H4 (cell line): ENCODE data around the gene MRPS24. TPM values are rescaled to one million over a fixed set of nuclear protein-coding genes. Genes with fewer than 3 reads are reported as not detected.
A peak's percentile ranks its signal among the peaks of the same experiment; 100 is the strongest.
"Not testable (repeated sequence)": the region's sequence is repeated elsewhere in the genome, so short reads cannot be mapped to it uniquely, and the experiment has no call there.

ENCODE experiments used
- DNase-seq: peaks from one replicate; pipeline ENCODE4 v3.0.0-alpha.2; 2015; ENCODE audit warnings: low spot score
- total RNA-seq: library from RNA; depleted of rRNA; stranded (reverse); fragments of >200 nt; shearing (Covaris generic); gene quantifications from 2 replicates; pipeline ENCODE4 v1.2.3, GENCODE V29; 2014; rRNA removed

The MRPS24 gene
- 308 and 368 TPM in 2 replicates for total RNA-seq

DNA sequence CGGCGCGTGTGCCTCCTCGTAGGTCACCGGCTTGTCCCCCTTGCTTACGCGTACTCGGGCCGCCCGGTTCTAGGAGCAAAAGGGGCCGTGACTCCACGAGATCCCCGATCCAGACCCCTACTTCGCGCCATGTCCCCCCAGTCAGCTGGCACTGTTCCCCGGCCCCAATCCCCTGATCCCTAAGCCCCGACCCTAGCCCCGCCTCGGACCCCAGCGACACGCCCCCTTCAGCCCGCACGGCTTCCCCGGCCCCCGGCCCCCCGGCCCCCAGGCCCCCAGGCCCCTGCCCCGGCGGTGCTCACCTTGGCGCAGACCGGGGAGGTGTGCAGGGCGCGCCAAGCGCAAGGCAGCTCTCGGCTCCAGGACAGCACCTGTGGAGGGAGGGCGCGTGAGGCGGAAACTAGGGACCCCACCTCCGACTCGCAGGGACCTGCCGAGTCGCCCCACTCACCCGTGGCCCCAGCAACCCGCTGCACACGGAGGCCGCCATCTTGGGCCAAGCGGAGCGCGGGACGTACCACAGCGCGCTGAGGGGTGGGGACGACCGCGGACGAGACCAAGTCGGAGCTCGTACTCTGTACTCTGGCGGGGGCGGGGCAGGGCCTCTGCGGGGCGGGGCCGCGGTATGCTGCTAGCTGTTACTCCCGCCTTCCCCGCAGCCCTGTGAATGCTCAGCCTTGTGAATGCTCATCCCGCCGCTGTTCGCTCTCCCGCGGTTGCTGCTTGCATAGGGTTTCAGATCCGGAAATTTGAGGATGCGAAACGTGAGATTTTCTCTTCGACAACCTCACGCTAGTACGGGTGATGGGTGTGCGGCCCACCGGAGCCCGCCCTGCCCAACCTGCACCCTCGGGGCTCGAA is at the start of gene MRPS24:
Gene MRPS24, minus strand, starts transcription at position 512 of the 861 bp plus-strand sequence. Its CDS starts 22 bp downstream, at position 490.
- peak; percentile 97 for DNase-seq

DNA sequence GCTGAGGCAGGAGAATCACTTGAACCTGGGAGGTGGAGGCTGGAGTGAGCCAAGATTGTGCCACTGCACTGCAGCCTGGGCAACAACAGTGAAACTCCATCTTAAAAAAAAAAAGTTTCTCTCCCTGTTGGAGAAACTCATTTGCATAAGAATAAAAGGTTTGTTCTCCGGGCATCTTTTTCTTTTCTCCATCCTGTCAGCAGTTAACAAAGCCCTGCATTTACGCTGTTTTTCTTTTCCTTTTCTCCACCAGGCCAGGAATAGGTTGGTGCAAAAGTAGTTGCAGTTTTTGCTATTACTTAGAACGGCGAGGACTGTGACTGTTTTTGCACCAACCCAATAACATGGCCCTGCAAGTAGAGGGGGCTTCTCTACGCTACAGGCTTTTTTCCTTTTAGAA is 46.6 kb upstream of the MRPS24 start:
- DNase-seq, result no peak

DNA sequence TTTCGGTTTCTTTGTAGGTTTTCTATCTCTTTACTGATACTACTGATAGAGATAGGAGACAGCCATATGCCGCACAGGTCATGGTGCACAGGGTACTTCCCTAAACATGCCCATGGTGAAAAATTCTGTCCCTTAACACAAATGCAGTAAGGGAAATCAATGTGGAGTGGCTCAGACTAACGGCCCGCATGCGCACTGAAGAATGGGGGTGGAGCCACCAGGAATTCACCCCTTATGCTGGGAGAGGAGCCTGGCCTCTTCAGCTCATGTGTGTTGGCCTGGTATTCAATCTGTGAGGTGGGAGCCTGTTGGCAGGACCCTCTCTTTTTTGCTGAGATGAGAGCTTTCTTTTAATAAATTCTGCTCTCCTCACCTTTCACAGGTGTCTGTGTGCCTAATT is 45.5 kb upstream of the MRPS24 start:
- DNase-seq, result no peak

DNA sequence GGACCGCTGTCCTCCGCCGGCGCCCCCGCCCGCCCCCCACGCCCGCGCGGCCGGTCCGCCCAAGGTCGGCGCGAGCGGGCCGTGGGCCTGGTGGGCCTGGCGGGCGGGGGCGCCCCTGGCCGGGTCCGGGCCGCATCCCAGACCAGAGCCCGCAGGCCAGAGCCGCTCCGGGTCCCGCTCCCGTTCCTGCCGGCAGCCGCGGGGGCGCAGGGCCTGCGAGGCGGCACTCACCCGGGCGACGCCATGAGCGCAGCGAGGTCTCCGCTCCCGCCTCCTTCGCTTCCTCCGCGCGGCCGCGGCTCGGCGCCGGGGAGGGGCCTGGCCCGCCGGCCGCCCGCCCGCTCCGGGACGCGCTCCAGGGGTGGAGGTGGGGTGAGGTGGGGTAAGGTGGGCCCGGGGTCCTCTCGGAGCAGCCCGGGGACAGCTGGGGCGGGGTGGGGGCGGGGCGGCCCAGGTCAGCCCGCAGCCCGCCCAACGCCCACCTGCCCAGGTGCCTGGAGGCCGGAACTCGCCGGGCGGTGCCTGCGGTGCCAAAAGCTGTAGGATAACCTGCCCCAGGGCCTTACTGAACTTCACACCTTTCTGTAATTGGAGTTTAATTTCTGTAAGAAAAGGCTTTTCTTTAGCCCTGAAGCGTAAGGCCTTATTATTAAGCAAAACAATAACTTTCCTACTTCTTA is 37.2 kb upstream of the MRPS24 start, which contains the start of gene URGCP:
Gene URGCP, minus strand, starts transcription at position 266 of the 680 bp plus-strand sequence. Its CDS starts 21 bp downstream, at position 245.
- DNase-seq, result no peak

DNA sequence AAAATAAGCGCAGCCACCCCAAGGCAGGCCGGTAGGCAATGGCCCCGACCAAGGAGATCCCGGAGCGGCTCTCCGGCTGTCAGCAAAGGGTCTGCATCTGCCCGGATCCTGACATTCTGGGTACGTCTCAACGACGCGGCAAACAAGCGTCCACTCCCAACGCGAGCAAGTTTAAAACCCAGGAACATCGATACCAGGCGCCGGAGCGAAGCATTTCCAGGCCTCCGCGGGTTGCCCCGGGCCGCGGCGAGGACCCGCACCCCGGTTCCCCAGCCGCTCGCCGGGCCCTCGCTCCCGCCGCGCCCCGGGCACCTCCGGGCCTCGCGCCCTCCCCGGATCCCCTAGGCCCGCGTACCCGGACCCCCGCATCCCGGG is 36.6 kb upstream of the MRPS24 start:
- no peak for DNase-seq

DNA sequence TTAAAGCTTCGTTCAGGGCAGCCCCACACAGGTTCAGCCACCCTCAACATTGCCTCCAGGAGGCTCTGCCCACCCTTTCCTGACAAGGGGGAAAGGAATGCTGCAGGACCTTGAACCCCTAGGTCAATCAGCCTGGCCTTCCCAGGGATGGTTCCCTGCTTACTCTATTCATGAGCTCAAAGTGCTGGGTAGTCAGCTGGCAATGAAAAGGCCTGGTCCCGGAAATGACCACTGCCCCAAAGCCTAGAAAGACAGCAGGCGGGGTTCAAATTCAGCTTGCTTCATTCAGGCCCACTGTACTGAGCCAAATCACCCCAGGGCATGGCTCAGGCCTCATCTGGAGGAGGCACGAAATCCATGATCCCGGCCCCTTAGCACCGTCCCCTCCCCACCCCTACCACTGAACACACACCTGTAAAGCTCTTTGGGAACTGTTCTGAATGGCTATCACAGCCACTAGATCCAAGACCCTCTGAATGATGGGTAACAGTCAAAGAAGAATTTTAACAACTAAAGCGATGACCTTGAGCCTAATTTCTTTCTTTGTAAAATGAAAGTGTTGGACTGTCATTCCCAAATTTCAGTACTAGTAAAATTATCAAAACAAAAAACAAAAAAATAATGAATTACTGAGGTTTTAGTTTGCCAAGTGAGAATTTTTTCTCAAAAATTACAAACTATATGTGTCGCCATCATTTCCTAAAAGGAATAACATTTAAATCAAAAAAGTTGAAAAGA is 36.1 kb upstream of the MRPS24 start:
- no peak for DNase-seq

DNA sequence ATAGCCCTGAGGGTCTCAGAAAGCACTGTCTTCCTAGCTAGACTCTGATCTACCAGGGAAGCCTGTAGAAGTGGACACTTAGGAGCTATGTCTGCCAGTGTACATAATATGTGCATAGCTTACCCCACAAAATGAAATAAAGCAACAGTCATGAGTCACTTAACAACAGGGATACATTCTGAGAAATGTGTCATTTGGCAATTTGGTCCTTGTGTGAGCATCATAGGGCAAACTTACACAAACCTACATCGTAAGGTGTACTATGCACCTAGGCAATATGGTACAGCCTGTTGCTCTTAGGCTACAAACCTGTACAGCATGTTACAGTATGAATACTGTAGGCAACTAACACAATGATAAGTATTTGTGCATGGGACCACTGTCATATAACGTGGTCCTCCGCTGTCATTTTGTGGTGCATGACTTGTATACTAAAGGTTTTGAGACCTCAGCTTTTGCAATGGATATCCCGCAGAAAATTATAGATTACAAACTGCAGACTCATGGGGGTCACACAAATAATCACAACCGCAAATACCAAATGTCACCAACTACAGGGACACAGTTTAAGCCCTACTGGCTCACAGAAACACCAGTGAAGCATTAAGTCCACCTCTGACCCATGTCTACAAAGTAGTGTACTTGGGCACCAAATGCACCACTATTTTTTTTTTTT is 35.4 kb upstream of the MRPS24 start:
- DNase-seq, result no peak

DNA sequence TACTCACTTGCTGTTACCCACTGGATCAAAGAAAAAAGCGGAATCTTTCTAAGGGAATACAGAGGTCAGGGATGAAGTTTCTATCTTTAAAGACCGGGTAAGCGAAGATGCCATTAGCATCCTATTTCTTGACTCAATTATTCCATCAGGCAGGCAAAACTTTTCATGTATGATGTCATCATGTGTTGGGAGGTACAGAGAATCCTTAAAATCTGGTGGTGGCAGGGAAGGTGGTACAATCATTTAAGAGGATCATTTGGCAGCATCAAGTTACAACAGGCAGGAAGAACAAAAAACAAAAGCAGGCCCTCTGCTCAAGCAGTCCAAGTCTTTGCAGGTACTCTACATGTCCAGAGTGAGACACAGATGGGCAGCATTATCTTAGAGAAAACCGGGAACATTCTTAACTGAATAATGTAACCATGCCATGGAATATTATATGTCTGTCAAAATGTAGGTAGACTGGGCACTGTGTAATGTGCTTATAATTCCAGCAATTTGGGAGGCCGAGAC is 33.3 kb upstream of the MRPS24 start:
- no peak for DNase-seq

DNA sequence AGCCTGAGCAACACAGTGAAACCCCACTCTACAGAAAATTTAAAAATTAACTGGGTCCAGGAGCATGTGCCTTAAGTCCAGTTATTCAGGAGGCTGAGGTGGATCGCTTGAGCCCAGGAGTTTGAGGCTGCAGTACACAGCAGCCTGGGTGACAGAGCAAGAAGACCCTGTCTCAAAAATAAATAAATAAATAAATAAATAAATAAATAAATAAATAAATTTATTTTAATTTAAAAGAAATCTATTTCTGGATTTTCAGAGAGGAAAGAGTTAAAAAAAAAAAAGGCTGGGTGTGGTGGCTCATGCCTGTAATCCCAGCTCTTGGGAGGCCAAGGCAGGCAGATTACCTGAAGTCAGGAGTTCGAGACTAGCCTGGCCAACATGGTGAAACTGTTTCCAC is 29.3 kb upstream of the MRPS24 start:
- not testable (repeated sequence) for DNase-seq

DNA sequence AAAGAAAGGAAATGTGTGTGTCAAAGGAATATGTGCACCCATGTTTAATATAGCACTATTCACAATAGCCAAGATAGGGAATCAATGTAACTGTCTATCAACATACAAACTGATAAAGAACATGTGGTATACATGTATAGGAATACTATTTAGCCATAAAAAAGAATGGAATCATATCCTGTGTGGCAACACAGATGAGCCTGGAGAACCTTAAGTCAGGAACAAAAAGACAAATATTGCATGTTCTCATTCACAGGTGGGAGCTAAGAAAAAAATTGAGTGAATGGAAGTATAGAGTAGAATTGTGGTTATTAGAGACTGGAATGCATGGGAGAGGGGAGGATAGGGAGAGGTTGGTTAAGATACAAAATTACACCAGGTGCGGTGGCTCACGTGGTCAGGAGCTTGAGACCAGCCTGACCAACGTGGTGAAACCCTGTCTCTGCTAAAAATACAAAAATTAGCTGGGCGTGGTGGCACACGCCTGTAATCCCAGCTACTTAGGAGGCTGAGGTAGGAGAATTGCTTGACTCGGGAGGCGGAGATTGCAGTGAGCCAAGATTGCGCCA is 26.6 kb upstream of the MRPS24 start:
- no peak for DNase-seq

DNA sequence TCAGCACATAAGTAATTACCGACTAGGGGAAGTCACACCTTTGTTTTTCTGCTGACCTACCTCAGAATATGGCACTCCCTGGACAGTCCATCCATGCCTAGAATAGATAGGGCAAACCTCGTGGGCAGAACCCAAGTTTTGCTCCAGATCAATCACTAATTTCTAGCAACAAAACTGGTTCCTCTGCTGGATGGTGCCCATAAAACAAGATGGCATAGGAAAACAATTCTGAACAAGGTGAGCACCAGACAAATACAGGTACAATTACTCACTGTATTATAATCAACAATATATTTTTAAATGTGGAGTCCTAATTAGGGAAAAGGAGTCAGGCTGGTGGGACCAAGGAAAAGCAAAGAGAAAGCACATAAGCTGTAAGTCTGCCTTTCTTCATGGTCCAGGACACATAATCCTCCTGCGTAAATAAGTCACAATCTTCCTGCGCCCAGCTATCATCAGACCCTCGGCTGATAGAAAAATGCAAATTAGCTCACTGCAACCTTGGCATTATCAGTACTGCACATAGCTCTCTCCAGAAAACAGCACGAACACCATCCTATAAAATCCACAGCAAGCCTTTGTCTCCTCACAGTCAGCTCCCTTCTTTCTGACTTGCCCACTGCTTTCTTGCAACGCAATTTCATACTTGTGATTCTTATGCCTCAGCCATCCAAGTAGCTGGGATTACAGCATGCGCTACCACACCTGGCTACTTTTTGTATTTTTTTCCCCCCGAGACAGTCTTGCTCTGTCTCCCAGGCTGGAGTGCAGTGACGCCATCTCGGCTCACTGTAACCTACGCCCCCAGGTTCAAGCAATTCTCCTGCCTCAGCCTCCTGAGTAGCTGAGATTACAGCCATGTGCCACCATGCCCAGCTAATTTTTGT is 22.0 kb upstream of the MRPS24 start:
- no peak for DNase-seq

DNA sequence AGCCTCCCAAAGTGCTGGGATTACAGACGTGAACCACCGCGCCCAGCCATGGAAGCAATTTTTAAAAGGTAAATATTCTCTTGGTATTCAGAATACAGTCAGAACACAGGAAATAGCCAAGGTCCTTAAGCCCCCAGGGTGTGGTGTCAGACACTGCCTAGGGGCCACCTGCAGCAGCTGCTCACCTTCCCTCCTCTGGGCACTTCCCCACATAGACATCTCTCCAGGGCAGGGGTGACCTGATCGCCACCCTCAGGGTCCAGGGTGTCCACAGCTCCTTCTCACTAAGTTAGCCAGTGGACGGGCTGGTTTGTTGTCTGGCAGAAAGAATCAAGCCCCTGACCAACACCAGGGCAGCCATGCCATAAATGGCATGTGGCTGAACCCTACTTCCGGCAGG is 21.2 kb upstream of the MRPS24 start:
- no peak for DNase-seq

DNA sequence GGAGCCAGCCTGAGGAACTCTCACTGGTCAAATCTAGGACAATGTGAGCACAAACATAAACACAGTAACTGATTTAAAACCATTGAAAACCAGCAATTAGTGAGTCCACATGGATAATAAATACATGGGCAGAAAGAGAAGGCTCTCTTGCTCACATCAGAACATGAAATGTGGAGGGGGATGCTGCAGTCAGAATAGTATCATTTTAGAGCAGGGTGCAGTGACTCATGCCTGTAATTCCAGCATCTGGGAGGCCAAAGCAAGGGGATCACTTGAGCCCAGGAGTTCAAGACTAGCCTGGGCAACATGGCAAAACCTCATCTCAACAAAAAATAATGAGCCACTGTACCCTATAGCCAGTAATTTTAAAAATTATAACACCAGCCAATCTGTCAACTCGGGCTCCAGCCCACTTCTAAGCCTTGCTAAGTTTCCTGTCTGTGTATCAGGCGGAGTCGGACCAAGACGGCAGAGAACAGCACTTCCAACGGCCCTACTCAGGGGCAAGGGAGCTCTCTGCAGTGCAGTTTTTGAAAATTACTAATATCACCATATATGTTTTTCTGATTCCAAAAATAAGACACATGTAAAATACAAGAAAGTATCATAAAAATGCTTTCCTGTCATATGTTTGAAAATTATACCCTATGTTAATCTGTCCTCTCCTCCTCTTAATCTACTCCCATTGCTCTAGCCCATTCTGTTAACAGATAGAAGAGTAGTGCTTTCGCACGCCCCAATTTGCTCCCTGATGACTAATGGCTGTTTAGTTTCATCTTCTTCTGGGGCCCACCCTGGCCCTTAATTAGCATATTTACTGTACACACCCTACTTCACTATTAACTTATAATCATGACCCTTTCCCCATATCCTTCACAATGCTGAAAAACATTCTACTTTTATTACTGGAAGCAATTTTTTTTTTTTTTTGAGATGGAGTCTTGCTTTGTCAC is 20.0 kb upstream of the MRPS24 start:
- DNase-seq, result no peak

DNA sequence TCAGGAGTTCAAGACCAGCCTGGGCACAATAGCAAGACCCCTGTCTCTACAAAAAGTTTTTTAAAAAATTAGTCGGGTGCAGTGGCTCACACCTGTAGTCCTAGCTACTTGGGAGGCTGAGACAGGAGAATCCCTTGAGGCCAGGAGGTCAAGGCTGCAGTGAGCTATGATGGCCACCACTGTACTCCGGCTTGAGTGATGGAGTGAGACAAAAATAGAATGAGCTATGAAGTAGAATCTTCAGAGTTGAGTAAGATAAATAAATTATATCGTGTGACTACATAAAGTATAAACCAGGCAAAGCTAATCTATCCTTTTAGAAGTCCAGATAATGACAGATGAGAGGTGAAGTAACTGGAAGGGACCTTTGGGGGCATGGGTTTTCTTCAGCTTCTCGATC is 15.3 kb upstream of the MRPS24 start:
- DNase-seq, result no peak

DNA sequence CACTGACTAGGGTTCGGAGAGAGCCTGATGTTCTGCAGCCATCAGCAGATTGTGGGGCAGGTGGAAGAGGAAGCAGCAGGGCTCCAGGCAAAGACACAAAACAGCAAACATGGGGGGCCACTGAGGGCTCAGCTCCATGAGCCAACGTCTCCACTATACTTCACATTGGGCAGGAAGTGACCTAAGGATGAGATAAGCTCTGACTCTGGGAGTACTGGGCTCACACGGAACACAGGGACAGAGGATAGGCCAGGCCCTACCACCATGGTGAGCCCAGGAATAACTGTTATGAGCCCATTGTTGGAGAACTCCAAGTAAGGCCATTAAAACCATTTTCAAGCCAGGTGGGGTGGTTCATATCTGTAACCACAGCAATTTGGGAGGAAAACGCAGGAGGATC is 14.9 kb upstream of the MRPS24 start:
- no peak for DNase-seq

DNA sequence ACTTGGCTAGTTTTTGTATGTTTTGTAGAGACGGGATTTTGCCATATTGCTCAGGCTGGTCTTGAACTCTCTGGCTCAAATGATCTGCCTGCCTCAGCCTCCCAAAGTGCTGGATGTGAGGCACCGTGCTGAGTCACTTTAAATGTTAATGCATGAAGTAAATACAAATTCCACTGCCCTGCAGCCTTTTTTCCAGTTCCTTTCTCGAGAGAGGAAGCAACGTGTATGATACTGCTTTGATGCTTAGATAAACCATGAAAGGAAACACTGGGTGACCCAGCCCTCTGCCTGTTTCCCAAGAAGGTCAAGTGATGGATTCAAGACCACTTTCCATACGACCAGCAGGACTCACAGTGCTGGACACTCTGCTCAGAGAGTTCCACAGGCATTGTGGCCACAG is 11.3 kb upstream of the MRPS24 start:
- peak; percentile 57 for DNase-seq

DNA sequence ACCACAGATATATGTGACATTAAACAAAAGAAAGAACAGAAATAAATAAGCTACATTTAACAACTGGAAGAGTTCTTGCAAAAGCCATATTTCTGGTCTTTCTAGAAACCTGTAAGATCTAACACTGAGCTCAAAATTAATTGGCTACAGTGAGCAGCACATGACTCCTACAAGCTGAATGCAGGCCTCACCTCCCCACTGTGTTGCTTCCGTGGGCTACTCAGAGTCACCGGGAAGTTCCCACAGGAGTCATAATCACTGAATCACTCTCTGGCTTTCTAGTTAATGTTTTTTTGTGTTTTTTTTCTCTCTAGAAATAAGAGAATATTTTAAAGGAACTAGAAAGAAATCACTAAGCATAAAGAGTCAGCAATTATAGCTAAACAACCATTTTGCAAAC is 10.2 kb upstream of the MRPS24 start:
- DNase-seq, result no peak

DNA sequence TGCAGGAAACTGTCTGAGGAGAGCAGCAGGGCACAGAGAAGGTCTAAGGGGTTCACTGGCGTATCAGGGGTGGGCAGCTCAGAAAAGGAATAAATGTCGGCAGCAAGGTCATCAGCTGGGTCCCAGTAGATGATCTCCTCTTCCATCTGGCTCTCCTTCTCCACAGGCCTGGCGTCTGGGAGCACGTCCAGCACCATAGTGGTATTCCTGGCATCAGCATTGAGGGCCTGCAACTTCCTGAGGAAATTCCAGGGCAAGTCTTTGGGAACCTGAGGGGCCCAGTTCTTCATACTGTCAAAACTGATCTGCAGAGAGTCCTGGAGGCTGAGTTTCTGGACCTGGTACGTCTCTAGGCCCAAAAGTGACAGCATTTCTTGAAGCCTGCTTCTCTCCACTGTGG is 9.6 kb upstream of the MRPS24 start:
- no peak for DNase-seq
